ENCODE data around the gene LRRC61.
"Not testable (repeated sequence)": the region's sequence is repeated elsewhere in the genome, so short reads cannot be mapped to it uniquely, and the experiment has no call there.

The LRRC61 gene, protein sequence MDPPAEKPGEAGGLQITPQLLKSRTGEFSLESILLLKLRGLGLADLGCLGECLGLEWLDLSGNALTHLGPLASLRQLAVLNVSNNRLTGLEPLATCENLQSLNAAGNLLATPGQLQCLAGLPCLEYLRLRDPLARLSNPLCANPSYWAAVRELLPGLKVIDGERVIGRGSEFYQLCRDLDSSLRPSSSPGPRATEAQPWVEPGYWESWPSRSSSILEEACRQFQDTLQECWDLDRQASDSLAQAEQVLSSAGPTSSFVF

DNA sequence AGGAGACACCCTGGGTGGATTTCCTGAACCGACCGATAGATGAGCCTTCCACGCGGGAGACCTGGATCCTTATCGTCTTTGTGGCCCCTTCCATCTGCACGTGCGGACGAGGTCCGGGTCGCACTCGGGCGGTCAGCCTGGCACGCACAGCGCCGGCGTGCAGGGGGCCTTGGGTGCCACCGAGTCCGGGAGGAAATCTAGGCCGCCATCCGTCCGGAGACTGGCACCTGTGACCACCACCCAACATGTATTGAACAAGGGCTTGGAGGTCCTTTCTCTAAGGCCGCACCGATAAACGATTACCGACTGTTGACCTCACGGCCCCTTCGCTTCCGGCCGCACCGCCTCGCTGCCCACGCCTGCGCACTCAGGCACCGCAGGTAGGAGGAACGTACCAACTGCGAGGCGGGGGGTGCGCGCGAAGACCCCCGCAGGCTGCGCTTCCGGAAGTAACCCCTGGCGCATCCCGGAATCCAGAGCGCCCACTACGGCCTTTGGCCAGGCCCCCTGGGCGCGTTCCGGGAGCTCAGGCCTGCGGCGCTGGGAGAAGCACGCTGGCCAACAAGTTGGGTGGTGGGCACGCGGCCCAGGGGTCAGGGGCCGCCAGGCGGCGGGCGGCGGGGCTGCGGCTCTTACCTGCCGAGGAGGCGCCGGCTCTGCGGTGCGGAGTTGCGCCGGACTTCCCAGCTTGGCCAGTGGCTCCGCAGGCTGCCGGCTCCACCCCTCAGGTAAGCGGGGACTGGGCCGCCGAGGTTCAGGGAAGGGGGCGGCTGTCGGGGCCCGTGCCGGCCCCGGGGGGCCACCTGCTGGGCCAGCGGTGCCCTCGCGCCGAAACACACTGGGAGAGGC, at the start of gene LRRC61, which contains the start of gene ACTR3C:
TSS of gene LRRC61 (plus strand) at position 523 of the 849 bp plus-strand sequence. CDS start 13,507 bp downstream, outside the sequence.
TSS of gene ACTR3C (minus strand) at position 713 of the 849 bp plus-strand sequence. CDS start 28,249 bp downstream, outside the sequence.
- peak; percentile 58 to 75 for DNase-seq

DNA sequence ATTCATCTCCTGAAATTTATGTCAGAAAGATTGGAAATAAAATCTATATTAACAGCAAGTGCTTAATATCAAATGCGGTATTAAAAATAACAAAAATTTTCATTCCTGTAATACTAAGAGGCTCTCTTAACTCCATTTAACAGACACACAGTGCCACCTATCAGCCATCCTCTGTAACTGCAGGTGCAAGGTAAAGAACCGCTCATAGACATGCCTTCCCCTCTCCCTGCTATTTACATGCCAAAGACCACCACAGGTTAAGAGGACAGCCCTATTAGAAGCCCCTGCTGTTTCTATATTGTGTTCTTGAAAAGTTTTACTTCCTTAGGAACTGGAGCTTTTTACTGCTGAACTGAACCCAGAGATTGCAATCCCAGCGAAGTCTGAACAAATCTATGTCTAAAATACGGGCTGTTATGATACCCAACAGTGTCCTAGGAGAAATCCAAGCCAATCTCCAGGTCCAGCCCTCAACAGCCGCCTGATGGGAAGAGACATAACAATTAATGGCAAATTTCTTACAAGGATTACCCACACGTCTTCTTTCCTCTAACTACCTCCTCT, 46.9 kb upstream of the LRRC61 start:
- DNase-seq, result not testable (repeated sequence)

DNA sequence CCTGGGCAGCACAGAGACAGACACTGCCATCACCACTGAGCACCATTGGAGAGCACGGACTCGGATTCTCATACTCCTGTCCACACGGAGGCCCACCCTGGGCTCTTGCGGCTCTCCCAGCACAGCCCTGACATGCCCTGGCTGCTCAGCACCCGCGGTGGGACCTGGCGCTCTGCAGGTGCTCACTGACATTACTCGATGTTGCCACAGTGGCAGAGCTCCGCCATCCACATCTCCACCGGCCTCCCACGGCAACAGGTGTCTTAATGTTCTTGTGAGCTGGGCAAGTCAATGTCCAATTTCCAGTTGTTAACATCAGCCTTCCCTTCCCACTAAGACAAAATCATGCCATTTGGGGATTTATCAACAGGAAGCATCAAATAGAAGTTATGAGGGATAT, 44.8 kb upstream of the LRRC61 start:
- not testable (repeated sequence) for DNase-seq

DNA sequence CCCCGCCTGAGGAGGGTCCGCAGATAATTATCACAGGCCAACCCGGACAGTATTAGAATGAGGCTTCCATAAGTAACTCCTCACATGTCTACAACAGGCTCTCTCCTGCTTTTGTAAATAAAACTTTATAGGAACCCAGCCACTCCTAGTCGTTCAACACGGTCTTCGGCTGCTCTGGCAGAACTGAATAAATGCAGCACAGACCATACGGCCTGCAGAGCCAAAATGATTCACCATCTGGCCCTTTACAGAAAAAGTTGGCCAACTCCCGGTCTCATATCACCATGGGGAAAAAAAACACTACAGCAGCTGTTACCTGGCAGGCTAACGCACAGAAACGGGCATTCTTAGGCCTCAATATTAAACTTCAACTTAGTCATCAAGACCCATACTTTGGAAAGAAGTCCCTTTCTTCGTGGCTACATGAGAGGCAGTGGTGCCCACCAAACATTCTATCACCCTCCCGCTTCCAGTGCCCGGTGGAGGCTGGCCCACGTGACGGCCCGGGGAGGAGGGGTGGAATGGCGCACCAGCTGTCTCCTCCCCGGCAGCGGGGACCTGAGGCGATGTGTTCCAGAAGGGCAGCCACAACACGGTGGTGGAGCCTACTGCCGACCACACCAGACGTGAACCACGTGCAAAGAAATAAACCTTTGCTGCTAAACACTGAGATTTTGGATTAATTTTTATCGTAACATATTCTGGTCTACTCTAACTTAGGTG, 41.3 kb upstream of the LRRC61 start:
- not testable (repeated sequence) for DNase-seq

DNA sequence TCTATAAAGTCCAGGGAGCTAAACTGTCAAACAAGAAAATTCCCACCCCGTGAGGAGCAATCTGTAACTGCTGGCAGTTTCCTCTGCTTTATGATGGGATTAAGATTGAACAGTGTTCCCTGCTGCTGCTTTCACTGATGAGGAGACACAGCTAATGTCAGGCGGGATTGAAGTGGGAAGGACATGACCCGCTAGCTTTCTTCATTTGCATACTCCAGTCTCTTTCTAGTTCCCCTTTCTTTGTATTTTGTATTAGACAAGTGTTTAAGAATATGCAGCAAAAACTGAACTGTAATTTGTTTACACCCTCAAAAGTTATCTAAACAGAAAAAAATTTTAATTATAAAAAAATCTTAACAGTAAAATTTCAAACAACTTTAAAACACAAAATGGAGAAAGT, 40.0 kb upstream of the LRRC61 start:
- DNase-seq, result not testable (repeated sequence)

DNA sequence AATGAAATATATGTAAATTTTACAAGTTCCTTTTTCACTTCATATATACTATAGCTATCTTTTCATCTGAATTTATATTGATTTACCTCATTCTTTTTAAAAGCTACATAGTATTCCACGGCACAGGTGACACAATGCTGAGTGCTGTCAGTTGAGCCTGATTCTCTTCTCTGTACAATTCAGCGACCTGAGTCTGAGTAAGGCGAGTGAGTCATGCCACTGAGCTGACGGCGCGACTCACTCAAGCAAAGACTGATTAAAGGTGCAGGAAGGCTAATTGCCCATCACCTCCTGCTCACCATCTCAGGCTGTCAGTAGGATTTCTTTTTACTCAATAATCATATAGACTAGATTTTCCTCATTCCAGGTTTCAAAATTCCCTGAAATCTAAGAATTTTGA, 39.5 kb upstream of the LRRC61 start:
- DNase-seq, result not testable (repeated sequence)

DNA sequence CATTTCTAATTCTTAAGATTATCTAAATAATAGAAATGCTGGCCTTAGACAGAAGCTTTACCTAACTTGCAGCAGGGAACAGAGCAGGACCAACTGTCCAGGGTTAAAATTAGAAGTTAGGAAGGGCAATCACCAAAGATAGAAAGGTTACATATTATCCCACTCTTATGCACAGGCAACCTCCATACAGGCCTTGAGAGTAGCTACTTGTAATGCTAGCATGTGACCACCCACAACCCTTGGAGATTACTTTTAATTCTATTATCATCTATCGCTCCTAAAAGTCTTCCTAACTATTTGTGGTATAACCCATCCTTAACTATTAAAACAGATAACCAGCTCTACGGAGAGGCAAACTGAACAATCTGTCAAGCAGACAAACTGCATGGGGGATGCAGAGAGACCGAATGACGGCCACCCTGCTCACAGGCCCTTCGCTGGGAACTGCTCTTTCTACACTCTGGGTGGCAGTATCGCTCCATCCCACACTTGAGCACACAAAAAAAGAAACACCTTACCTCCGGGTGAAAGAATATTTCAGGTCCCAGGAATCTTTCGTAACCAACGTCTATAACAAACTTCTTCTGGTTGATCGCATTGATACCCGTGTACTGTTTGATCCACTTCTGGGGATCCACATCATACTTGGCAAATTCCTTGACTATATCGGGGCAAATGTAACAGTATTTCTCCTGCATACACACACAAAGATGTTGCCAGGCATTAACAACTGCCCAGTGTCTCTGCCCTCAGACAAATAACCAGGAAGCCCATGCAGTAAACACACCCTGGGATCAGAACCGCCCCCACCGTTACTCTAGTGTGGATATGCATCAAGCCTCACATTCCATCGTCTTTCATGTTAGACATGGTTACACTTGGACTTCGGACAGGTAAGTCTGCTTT, 37.1 kb upstream of the LRRC61 start:
- peak in 1 of 2 experiments; percentile 14 for DNase-seq

DNA sequence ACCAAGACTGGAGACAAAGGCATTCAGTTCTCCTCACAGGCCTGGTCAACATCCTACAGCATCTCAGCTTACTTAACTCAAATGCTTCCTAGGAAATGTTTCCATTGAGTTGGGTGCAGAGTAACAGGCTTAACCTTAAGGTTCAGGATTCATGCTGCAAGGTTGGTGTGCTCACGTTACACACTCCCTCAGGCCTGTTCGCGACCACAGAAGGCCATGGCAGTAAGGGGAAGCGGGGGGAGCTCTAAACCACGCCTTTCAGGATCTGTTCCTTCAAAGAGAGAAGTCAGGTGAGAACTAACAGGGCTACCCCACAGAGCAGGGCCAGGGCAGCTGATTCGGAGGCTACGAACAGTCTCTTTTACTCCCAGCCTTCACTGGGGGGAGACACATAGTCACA, 35.3 kb upstream of the LRRC61 start:
- not testable (repeated sequence) for DNase-seq

DNA sequence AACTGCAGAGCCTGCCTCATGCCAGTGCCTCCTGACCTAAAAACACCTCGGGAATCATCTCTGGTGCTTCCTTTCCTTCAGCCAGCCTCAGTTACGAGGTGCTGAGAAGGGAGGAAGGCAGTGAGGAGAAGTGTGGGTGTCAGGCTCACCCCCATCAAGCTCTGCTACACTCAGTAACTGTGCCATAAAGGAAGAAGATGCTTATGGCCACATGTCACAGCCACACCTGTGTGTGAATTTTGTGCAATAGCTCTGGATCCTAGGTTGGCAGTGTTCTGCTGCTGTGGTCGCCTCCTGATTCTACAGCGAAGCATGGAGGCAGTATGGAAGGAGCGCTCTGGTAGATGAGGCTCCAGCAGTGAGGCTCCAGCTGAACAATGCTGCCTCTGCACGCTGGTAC, 34.3 kb upstream of the LRRC61 start:
- not testable (repeated sequence) for DNase-seq

DNA sequence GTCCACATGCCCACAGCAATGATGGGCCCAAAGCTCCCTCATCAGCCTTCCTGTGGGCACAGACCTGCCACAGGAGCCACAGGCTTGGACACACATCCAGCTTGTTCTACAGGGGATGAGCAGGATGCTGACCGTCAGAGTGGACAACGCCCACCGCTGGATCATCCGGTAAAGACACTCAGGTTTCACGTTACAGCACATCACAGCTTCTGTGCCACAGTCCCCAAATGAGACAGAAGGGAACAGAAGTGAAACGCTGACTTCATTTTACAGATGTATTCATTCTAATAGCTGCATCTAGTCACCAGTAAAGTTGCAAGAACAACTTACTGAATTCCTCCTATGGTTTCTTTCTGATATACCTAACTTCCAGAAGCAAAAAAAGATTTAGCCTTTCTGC, 32.8 kb upstream of the LRRC61 start:
- not testable (repeated sequence) for DNase-seq

DNA sequence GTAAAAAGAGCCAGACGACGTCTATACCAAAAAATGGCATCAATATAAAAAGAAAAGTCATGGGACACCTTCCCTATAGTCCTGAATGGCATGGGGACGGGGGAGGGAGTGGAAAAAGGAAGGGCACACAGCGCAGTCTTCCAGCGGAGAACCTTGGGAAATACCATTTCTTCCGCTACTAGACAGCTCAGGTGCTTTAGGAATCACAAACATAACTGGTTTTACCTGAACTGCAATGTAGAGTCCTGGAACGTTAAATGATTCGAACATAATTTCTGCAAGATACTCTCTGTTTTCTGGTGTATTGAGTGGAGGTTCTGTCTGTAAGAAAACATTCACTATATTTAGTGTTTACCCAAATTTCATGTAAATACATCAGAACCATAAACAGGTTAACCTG, 28.1 kb upstream of the LRRC61 start:
- not testable (repeated sequence) for DNase-seq

DNA sequence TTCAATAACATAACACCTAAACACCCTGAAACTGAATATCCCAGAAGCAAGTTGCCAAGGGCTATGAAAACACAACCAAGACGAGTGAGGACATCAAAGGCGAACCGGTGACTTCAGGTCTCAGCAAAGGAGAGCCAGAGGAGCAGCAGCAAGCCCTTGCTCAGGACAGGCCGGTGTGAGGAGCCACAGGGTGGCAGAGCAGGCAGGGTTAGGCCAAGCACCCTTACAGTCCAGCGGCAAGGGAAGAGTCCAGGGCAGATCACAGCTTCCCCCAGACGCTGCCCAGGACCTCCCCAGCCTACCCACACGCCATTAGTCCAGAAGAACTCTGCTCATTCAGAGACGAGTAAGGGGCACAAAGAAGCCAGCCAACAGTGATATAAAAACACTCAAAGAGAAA, 27.5 kb upstream of the LRRC61 start:
- not testable (repeated sequence) for DNase-seq

DNA sequence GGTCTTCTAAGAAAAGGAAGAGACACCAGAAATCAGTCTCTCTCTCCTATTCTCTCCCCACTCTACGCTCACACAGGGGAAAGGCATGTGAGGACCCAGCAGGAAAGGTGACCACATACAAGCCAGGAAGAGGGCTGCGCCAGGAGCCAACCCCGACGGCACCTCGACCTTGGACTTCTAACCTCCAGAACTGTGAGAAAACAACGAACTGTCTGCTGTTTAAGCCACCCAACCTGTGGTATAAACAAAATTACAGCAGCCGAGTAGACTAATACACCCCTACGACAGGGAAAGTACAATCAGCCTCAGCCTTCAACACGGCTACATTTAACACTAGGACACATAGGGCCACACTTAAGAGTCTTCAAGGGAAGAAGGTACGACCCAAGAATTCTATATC, 26.4 kb upstream of the LRRC61 start:
- not testable (repeated sequence) for DNase-seq

DNA sequence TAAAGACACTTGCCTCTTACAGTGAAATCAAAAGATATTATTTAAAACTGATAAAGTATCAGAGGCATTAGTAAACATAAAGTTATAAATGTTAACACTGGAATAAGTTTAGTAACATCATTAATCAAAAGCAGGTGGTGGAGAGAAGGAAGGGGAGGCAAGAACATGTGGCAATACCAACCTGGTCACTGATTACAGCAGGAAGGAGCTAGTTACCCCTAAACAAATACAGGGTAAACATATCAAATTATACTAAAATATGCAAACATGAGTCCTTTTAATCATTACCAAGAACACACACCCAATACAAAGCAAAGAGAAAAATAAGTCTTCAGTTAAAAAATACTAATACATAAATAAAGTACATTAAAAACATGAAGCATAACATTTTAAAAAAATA, 25.2 kb upstream of the LRRC61 start:
- DNase-seq, result not testable (repeated sequence)

DNA sequence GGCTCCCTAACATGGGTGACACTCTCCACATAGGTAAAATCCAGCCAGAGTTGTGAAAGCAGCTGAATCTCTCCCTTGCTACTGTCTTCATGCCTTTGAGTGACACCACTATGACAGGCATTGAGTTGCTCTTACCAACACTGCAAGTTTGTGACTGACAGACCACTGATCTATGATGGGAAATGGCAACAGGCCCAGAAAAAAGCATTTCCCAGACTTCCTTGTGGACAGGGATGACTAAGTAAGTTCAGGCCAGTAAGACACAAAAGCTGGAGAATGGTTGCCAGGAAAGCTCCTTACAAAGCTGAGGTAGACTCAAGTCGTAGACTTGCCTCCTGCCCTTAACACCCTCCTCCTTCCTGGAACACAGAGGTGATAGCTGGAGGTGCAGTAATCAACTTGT, 20.2 kb upstream of the LRRC61 start:
- not testable (repeated sequence) for DNase-seq

DNA sequence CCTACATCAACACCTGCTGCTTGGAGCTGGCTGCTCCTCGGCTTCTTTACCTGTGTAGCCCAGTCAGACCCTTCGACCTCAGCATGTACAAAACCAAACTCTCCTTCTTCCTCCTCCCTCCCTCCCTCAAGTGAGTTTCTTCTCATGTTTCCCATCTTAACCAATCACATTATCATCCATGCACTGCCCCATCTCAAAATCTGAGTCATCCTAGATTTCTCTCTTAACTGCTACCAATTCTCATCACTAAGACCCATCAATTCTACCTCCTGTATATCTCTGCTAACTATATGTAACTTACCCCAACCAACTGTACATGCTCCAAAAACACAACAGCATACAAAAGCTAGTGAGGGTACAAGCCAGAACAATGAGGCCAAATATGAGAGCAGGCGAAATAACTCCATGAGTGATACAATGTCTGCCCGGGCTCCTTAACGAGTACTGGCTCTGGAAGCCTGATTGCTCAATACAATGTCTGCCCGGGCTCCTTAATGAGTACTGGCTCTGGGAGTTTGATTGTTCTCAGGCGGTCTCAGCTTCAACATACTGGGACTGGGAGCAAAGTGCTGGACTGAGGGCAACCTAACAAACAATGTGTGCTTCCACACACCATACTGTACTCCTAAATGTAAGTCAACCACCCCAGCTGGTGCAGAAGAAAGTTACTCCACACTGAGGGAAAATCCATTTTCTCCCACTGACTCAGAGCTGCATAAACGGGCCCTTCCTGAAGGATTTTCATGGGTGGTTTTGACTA, 18.5 kb upstream of the LRRC61 start:
- DNase-seq, result not testable (repeated sequence)

DNA sequence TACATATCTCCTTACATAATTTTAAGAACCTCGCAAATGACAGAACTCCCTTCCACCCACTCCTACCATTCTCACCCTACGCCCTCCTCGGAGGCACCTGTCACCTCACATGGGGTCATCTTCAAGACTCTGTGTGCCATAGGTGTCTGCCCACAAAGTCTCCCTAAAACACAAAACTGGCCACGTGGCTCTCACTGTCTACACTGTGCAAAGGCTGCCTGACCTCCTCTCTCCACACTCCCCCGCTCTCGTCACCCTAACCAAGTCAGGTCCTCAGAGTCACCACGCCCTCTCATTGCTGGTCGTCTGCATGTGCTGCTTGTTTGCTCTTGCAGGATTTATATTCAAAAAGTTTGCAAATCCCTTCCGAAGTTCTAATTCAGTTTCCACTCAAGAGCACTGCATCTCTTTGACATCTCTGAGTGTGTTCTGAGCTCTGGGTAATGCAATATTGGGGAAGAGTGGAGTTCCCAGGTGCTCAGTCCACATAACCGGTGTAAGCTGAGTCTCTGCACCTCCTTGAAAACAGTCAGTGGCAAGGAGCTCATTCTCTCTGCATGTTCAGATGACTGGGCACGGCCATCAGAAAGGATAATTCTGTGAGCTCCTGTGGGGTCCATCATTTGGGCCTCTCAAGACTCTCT, 17.8 kb upstream of the LRRC61 start:
- not testable (repeated sequence) for DNase-seq

DNA sequence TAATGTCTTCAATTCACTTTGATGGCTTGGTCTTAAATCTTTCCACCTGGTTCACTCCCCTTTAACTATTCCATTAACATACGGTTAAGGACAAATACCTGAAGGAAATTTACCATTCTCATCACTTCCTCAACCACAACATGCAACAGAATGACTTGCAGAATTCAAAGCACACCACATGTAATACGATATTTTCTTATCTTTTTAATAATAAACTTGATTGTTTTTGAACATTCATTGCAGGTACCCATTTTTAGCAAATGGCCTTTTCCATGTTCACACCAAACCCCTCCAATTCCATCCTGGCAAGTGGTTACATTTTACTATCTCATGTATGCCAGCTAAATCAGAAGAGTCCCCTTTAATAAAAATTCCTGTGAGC, 17.3 kb upstream of the LRRC61 start:
- not testable (repeated sequence) for DNase-seq

DNA sequence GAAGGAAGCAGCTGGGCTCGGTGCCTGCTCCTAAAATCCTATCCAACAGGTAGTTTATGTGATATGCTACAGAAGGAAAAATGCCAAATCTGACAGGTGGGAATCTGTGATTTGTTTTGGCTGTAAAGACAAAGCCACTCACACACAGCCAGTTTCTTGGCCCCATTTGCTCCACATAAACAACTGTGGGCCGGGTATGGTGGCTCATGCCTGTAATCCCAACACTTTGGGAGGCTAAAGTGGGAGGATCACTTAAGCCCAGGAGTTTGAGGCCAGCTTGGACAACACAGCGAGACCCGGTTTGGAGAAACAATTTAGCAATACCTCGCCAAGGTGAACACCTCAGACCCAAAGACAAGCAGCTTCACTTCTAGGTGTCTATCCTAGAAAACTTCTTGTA, 16.8 kb upstream of the LRRC61 start:
- not testable (repeated sequence) for DNase-seq

DNA sequence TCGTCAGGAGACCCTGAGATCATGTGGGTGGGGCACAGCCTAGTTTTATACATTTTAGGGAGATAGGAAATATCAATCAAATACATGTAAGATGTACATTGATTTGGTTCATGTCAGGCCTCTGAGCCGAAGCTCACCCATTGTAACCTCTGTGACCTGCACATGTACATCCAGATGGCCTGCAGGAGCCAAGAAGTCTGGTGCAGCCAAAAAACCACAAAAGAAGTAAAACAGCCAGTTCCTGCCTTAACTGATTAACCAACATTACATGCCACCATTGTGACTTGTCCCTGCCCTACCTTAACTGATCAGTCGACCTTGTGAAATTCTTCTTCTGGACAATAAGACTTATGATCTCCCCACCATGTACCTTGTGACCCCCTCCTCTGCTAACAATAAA, 16.0 kb upstream of the LRRC61 start:
- no peak for DNase-seq
